Cardiac fibroblast (primary cell): ENCODE measurements around the gene SUCNR1.
"Not testable (repeated sequence)": the region's sequence is repeated elsewhere in the genome, so short reads cannot be mapped to it uniquely, and the experiment has no call there.

Experiments
- DNase-seq, 2 donors: peaks; one replicate each; pipeline versions ENCODE4 v3.0.0 to v3.0.0-alpha.2; 2010; ENCODE audit warnings: low read depth in 2 of 2
- H3K4me3 ChIP-seq, 2 donors: replicated peaks in 1 of 2; 1 replicate in 1 of 2; 2 replicates in 1 of 2; pipeline ENCODE4 v1.5.1; 2011; ENCODE audit warnings: low read depth in 2 of 2, low read length in 2 of 2, mild to moderate bottlenecking in 2 of 2, moderate library complexity in 1 of 2
- CTCF ChIP-seq: IDR thresholded peaks from one replicate; pipeline ENCODE4 v1.5.1; 2011; ENCODE audit warnings: low read depth, mild to moderate bottlenecking, low read length, inconsistent platforms

The SUCNR1 gene

GRCh38 chr3:151895478-151896241, 22.2 kb downstream of the SUCNR1 start:
- no peak for DNase-seq
- no peak for TF ChIP-seq CTCF

DNA sequence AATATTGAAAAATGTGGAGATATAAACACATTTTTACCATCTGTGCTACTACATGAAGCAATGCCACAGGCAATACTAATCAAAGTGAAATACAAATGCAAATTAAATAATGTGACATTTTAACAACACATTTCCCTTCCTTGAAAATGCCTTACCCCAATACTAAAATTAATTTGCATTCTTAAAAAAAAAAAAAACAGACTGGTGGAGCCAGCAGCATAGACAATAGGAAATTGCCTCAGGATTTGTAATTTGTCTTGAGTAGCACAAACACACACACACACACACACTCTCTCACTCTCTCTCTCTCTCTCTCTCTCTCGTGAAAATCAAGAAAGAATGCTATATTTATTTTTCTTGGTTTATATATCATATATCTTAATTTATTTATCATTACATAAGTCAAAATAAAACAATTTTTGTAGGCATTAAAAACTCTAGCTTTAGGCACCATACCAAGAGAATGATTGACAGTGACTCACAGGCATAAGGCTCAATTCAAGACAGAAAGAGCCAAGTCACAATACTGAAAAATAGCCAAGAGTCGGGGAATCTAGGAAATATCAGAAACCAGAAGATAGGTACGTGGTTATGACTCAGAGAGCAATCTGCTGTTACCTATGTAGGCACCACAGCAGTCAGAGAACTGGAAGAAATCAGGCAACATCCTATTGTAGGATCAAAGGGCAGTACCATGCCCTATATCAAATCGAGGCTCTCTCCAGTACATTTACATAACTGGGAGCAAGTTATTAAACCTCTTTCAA, 23.0 kb downstream of the SUCNR1 start:
- TF ChIP-seq CTCF = no peak
- no peak overlapping the region for H3K4me3 ChIP-seq
- peak; percentile 34 to 48 for DNase-seq

More at GRCh38 chr3:151895478-151896241, 22.2 kb downstream of the SUCNR1 start:
- H3K4me3 ChIP-seq = no peak overlapping the region

DNA sequence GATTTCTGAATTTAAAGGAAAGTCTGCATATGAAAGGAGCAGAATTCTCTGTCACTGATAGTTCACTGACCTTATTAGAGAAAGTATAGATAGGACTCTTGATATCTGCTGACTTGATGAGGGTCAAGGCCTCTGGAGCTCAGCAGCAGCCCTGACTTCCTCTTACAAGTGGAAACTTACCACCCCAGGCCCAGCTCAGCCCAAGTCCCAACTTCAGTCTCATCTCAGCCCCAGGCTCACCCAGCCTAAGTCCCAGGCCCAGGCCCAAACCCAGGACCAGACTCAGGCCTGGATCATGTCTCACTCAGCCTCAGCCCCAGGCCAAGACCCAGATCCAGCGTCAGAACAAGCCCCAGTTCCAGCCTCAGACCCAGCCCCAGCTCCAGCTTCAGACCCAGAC, 24.7 kb downstream of the SUCNR1 start:
- H3K4me3 ChIP-seq, DNase-seq: not testable (repeated sequence)

DNA sequence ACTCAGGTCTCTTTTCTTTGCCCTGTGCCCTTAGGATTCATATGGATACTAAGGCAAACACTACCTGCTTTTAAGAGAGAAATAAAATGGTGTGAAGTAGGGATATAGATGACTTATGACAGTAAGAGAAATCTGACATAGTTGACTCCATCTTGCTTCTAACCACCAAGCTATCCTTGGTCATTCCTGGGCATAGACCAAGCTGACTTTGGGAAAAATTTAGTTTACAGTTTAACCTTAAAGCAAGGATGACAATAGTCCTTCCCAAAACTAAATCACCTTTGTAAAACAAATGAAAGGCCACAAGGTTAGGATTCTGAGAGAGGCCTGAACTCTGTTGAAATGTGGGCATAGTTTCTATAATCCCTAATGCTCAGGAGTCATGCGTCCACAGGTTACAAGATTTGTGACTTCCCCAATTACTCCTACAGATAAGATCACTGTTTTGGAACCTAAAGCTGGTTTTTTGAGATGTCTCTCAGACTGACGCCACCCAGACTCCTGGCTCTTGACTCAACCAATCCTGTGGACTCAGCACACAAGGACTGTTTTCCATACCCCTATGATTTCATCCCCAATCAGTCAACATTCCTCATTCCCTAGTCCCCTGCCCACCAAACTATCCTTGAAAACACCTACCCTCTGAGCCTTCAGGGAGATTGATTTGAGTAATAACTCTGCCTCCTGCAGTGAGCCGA, 25.3 kb downstream of the SUCNR1 start:
- not testable (repeated sequence) for H3K4me3 ChIP-seq, DNase-seq

DNA sequence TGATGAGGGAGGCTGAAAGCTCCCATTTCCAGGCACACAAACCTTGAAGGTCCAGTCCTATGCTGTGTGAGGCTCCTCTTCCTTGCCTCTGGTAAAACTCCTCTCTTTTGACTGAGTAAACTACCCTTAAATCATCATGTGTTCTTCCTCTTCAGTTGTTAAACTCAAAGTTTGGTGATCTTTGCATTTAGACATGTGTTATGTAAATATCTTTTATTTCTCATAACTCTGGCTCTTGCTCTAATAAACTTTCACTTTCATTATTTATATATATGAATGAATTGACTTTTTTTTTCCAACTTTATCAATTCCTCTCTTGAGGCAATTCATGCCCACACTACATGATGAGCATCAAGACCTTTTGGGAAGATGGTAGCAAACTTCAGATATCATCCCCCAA, 26.6 kb downstream of the SUCNR1 start:
- no peak for DNase-seq
- TF ChIP-seq CTCF = no peak
- no peak overlapping the region for H3K4me3 ChIP-seq

DNA sequence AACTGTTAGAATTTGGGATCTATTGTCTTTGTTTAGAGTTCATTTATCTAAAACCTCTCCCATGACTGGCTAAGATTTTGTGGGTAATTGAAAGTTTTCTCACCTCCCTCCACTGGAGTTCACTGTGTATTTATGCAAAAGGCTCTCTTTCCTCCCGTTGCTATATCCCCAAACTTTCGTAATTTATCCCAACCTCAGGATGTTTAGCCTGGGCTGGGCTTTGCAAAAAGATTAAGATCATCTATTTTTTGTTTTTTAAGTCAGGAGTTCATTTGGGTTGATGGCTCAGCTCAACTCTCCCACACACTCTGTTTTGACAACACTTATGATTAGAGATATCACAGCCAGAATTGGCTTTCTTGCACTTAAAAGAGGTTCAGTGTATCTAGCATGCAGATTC, 27.0 kb downstream of the SUCNR1 start:
- DNase-seq = no peak
- TF ChIP-seq CTCF = no peak
- no peak overlapping the region for H3K4me3 ChIP-seq

DNA sequence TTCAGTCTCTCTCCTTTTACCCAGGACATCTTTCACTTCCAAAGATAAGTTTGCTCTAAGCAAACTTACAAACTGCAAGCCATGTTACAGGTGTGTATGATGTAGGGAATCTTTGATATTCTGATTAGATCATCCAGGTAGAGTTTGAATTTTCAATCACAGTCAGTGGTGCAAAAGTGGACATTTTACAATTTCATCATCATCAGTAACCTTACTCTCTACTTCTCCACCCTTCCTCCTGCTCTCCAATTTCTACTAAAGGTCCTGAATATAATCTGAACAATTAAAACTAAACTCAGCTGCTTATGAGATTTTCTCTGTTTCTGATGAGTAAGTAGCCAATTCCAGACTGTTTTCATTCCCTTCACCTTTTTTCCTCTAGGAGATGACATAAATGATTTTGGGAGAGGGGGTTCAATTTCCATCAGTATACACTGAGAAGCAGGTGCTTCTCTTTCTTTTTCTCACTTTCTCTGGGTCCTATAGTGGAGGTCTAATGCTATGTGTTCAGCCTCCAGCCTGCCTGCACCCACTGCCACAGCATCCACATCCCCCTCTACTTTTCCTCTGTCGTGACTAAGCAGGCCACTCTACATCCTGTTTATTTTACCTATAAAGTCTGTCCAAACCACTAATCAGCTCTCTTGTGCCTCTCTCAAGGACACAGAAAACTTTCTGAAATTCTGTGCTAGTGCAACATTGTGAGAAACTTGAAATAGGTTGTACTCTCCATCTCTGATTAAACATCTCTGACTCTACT, 27.6 kb downstream of the SUCNR1 start:
- DNase-seq = no peak
- no peak overlapping the region for H3K4me3 ChIP-seq
- no peak for TF ChIP-seq CTCF
